Stimulated activated CD8-positive, alpha-beta memory T cell treated with anti-CD3 and anti-CD28 coated beads, Interleukin-15, amount 100 ng/mL, for 48 hours (primary cell): ENCODE measurements around the gene ATG4D.

Experiments
- DNase-seq, 2 donors: peaks; one replicate each; pipeline ENCODE4 v3.0.0-alpha.2; 2020; ENCODE audit warnings: low read depth in 2 of 2

The ATG4D gene

DNA sequence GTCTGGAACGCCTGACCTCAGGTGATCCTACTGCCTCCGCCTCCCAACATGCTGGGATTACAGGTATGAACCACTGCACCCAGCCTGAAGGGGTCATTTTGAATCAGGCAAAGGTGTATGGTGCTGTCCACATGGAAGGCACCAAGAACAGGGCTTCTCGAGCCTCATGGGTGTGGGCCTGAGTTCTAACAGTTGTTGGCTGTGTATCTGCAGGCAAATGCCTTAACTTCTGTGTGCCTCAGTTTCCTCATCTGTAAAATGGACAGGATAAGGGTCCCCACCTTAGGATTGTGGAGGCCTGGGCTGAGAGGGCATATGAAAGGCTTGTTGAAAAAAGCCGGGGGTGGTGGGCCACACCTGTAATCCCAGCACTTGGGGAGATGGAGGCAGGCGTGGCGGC is 34.2 kb downstream of the ATG4D start:
- DNase-seq = no peak

DNA sequence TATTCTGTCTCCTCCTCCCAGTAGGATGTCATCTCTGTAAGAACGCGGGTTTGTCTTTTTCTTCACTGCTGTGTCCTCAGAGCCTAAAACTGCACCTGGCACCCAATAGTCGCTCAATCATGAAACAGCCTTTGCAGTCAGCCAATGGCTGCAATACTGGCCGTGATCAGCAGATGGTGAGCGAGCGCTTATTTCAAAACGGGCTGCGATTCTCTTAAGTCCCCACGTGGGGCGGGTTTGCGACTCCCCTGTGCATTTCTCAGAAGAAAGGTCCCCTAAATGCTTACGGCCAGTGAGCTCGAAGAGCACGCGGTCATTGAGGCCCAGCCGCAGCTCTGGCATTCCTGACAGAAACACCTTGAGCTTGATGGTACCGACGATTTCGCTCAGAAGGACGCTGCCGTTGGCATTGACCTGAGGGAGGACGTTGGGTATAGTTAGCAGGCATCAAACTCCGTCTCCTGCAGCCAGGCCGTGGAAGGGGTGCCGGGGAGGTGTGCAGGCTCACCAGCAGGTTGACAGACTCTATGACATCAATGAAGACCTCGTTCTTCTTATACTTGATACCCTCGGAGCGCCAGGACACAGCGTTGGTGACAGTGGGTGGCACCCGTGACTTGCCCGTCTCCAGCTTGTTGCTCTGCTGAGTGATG is 37.4 kb downstream of the ATG4D start:
- peak; percentile 75 to 79 for DNase-seq

DNA sequence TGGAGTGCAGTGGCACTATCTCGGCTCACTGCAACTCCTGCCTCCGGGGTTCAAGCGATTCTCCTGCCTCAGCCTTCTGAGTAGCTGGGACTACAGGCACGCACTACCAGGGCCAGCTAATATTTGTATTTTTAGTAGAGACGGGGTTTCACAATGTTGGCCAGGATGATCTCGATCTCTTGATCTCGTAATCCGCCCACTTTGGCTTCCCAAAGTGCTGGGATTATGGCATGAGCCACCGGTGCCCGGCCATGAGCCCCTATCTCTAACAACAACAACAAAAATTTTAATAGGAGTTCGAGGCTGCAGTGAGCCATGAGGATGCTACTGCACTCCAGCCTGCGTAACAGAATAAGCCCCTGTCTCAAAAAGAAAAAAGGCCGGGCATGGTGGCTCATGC is 38.4 kb downstream of the ATG4D start:
- no peak for DNase-seq

DNA sequence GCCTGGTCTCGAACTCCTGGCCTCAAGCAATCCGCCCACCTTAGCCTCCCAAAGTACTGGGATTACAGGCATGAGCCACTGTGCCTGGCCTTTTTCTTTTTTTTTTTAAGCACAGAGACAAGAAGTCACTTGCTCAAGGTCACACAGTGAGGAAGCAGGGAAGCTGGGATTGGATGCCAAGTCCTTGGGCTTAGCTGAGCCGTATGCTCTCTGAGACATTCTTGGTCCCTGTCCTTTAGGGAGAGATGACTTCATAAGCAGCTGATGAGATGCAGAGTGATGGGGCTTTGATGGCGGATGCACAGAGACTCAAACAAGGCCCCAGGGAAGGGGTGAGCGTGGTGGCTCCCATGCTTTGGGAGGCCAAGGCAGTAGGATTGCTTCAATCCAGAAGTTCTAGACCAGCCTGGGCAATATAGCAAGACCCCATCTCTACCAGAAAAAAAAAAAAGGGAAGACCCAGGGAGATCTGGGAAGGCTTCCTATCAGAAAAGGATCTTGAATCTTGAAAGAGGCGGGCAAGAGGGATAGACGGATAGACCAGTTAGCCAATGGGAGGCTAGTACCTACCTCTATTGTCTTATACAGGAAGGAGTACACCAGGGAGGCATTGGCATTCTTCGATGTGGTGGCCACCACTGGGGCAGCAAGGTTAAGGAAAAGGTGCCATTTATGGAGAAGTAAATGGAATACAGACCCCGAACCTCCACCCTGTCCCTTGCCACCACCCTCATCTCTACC is 39.5 kb downstream of the ATG4D start:
- no peak for DNase-seq

DNA sequence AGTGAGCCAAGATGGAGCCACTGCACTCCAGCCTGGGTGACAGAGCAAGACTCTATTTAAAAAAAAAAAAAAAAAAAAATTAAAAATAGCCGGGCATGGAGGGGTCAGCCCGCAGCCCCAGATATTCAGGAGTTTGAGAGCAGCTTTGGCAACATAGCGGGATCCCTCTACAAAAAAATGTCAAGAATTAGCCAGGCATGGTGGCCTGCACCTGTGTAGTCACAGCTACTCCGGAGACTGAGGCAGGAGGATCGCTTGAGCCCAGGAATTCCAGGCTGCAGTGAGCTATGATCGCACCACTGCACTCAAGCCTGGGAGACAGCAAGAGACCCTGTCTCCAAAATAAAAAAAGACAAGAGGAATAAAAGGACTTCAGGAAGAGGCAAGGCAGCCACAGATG is 42.7 kb downstream of the ATG4D start:
- no peak for DNase-seq

DNA sequence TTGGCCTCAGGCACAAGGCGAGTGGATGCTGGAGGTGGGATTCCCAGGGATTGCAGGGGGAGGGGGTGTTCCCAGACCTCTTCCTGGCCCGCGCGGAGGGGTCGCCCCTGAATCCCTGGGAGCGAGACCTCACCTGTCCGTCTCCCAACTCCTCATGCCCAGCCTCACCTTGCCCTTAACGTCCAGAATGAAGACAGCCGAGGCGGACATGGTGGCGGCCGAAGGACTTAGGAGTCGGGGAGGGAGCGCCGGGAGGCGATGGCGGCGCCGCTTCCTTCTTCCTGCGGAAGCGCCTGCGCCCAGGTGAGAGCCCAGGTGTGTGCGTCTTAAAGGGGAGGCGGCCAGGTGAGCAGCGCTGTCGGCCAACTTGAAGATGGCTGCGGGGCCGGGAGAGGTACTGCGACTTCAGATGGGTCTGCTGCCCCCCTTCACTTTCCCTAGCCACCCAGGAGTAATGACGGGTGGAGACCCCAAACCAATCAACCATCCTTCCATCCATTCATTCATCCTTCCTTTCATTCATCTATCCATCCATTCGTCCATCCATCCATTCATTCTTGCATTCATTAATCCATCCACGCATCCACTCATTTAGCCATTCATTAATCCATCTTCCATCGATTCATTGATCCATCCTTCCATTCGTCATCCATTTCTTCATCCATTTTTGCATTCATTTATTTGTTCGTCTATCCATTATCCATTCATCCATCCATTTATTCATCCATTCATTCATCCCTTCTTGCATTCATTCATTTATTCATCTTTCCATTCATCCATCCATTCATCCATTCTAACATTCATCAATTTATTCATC is 43.5 kb downstream of the ATG4D start, which contains the start of gene AP1M2:
TSS of gene AP1M2 (minus strand) at position 291 of the 817 bp plus-strand sequence. CDS start at position 210, 81 bp downstream.
- no peak for DNase-seq

DNA sequence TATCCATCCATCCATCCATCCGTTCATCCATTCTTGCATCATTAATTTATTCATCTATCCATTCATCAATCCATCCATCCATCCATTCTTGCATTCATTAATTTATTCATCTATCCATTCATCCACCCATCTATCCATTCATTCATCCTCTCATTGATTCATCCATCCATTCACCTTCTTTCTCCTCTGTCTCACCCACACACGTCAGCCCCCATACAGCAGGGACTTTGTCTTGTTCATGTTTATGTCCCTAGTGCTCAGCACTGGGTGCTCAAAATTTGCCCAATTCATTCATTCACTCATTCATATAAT is 44.1 kb downstream of the ATG4D start:
- DNase-seq = no peak

DNA sequence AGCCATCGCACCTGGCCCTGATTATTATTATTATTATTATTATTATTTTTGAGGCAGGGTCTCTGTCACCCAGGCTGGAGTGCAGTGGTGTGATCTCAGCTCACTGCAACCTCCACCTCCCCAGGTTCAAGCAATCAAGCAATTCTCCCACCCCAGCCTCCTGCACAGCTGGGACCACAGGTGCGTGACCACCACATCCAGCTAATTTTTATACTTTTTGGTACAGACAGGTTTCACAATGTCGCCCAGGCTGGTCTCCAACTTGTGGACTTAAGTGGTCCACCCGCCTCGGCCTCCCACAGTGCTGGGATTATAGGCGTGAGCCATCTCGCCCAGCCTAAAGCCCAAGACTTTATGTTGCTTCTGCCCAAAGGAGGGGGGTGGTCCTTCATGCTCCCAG is 49.4 kb downstream of the ATG4D start:
- DNase-seq = no peak

DNA sequence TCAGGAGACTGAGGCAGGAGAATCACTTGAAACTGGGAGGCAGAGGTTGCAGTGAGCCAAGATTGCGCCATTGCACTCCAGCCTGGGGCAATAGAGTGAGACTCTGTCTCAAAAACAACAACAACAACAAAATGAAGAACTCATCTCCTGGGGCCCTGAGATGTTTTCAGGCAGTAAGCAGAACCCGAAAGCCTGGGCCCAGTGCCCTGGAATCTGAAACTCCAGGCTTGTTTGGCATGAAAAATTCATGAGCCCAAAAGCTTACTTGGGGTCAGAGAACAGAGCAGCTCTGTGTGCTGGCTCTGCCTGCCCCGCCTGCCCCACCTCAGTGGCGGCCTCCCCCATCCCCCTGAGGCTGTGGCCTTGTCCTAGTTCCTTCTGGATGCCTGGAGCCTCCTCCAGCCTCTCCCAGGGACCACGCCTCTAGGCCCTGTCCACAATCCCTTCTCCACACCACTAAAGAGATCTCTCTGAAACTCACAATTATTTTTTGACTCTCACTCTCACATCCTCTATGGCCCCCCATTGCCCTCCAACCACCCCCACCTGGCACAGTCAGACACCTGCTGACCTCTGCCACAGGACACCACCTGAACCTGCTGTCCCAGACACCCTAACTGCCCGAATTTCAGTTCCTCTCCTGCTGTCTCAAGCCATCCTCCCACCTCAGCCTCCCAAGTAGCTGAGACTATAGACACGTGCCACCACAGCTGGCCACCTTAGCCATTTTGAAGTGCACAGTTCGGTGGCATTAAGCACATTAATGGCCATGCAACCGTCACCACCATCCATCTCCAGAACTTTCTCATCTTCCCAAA is 50.3 kb downstream of the ATG4D start:
- DNase-seq = no peak

DNA sequence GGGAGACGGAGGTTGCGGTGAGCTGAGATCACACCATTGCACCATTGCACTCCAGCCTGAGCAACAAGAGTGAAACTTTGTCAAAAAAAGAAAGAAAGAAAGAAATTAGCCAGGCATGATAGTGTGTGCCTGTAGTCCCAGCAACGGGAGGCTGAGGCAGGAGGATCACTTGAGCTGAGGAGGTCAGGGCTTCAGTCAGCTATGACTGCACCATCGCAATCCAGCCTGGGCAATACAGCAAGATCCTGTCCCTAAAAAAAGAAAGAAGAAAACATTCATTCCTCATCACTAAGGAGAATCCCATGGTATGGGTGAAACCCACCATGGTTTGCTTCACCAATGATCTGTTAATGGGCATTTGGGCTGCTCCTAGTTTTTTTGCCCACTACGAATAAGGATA is 56.4 kb downstream of the ATG4D start:
- no peak for DNase-seq

DNA sequence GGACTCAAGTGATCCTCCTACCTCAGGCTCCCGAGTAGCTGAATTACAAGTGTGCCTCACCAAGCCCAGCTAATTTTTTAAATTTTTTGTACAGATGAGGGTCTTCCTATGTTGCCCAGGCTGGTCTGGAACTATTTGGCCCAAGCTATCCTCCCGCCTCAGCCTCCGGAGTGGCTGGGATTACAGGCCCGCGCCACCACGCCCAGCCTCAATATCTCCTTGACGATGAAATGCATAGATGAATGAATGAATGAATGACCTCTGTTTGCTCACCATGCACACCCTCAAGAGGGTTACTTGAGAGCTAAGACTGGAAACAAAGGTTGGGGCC is 58.3 kb downstream of the ATG4D start:
- no peak for DNase-seq

DNA sequence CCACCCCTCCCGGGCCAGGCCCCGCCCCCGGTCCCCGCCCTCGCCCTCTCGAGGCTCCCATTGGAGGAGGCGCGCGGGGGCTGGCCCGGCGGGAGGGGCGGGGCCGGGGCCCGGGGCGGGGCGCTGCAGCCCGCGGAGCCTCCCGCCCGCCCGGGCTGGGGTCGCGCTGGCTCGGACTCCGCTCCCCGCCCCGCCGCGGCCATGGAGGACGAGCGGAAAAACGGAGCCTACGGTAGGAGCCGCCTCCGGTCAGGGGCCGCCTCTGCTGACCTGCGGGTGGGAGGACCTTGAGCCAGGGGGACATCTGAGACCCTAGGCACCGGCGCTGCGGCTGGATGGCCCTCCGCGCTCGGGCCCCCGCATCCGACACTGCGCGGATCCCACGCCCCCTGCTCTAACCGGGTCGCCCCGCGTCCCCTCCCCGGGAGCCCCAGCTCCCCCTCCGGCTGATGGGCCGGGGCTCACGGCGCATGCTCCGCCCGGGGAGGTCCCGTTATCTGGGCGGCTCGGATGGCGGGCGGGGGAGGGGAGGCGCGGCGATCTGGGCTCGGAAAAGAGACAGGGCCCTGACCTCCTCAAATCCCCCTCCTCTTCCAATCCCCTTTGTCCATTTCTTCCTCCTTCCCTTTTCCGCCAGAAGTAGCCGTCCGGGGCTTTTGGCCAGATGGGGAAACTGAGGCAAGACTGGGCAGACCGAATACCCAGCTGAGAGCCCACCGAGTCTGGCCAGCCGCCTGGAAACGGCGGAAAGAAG is 58.8 kb downstream of the ATG4D start:
- peak; percentile 83 to 84 for DNase-seq
